NCI-H2029 treated with DMSO at 0.1 percent for 48 hours (cell line): ENCODE measurements around the gene POU3F2.

Experiments
- DNase-seq: peaks from one replicate; lab custom pipeline; 2025; lab: John Stamatoyannopoulos, UW

The POU3F2 gene

DNA sequence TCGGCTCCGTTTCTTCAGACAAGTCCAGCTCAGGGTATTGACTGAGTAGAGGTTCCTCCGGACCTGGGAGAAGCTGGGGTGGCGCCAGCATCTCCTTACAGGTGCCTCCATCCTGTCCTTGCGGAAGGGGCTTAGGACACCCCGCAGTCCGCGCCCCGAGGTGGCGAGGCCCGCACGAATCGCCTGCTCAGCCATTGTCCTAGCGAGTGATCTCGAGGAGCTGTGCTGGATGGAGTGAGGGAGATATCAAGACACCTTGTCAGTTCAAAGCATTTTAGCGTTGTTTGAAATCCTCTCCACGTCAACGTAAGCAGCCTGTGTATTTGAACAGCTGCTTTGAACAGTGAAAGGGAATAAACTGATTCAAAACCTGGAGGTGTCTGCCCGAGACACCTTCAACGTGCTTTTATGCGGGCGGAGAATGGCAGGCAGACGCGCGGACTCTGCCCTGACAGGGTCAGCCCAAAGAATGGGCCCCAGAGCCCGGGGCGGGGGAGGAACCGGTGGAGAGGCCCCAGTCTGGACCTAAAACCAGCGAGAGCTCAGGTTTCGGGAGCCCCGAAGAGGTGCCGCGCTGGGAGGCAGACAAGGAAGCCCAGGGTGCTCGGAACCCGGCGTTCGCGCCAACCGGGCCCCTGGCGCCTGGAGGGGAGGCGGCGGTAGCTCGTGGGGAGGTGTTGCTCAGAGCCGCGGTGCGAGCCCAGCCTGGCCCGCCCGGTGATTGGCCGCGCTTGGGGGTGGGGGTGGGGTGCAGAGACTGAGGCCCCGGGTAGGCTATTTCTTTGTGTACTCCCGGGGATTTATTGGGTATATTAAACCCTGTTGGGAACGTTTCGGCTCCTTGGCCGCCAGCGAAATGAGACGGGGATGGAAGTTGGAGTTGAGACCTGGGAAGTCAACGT is 3.1 kb upstream of the POU3F2 start:
- DNase-seq: peak; percentile 16

DNA sequence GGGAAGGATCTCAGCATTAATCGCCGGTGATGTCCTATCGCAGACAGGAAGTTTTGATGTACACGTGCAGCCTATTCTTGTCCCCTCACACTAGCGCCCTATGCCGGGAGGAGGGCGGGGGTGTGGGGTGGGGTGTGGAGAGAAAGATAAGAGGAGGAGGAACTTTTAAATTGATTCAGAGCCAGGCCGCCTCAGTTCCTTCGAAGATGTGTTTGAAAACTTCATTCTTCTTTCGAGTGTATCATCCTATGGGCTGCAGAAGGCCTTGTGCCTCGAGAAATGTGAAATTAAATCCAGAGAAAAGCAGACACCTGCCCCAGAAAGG is 2.5 kb upstream of the POU3F2 start:
- DNase-seq: no peak

DNA sequence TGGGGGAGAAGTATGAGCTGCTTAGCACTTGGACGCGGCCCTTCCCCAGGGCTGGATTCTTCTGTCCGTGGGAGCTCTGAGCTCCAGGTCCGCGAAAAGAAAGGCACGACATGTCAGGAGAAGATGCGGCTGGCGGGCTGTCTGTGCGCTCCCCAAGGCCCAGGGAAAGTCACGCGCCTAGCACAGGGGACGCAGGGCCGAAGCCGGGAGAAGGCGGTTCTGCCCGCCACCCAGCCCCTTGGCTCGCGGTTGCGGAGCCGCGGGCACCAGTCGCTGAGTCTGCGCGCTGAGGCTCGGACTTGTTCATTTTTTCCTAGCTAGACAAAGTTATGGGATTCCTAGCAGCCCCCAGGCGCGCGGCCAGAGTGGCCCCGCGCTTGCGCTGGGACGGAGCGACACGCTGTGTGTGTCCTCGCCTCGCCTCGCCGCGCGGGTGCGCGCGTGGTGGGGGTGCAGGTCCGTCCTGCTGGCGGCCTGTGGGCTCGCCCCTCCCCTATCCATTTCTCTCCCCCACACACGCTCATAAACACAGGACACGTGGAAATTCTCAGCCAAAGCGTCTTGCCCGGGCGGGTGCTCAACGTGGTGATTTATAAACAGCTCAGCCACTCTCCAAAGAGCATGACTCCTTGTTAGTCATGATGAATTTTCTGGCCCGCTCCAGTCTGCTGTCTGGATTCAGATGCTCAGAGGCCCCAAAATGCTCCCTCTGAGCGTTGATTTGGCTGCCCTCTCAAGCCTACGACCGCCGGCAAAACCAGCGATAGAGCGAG is 1.9 kb upstream of the POU3F2 start:
- peak; percentile 42 for DNase-seq

DNA sequence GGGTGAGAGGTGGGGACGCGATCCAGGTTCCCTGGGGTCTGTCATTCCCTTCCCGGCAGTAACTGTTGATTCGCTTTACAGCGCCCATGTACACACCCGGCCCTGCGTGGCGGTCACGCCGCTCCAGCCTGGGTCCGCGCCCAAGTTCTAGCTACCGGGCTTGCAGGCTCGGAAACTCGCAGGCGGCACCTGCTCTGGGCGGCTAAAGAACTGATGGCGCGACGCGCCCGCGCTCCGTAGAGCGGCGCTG is 1.4 kb upstream of the POU3F2 start:
- no peak for DNase-seq

DNA sequence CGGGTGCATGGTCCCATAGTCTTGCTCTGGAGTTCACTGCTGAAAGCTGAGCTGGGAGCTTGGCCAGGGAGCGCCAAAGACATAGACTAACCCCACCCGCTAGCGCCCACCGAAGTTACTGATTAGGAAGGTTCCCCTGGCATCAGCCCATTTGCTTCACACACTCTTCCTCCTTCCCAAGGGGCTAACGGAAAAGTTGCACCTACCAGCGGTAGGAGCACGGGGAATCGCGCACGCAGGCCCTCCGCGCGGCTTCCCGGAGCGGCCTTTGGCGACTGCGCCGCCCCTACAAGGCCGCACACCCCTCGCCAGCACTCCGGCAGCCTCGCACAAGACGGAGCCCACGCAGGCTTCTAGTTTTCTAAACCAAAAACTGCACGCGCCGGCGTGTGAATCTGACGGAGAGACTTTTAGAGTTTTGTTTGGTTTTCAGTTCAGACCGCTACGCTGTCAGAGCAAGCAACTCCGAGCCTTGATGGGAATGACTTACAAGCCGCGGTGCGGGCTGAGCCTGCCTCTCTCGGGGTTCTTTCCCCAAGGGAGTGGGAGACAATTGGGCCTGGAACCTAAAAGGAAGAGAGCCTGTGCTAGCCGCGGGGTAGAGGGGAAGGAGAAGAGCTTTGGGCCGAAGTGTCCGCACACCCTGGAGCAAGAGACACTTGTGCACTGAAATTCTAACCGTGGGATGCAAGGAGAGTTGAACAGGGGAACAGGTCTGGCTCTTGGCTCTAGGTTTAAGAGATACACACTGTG is 891 bp upstream of the POU3F2 start:
- DNase-seq: no peak

DNA sequence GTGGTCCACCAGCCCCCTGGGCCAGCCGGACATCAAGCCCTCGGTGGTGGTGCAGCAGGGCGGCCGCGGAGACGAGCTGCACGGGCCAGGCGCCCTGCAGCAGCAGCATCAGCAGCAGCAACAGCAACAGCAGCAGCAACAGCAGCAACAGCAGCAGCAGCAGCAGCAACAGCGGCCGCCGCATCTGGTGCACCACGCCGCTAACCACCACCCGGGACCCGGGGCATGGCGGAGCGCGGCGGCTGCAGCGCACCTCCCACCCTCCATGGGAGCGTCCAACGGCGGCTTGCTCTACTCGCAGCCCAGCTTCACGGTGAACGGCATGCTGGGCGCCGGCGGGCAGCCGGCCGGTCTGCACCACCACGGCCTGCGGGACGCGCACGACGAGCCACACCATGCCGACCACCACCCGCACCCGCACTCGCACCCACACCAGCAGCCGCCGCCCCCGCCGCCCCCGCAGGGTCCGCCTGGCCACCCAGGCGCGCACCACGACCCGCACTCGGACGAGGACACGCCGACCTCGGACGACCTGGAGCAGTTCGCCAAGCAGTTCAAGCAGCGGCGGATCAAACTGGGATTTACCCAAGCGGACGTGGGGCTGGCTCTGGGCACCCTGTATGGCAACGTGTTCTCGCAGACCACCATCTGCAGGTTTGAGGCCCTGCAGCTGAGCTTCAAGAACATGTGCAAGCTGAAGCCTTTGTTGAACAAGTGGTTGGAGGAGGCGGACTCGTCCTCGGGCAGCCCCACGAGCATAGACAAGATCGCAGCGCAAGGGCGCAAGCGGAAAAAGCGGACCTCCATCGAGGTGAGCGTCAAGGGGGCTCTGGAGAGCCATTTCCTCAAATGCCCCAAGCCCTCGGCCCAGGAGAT is 1.0 kb downstream of the POU3F2 start:
- no peak for DNase-seq

DNA sequence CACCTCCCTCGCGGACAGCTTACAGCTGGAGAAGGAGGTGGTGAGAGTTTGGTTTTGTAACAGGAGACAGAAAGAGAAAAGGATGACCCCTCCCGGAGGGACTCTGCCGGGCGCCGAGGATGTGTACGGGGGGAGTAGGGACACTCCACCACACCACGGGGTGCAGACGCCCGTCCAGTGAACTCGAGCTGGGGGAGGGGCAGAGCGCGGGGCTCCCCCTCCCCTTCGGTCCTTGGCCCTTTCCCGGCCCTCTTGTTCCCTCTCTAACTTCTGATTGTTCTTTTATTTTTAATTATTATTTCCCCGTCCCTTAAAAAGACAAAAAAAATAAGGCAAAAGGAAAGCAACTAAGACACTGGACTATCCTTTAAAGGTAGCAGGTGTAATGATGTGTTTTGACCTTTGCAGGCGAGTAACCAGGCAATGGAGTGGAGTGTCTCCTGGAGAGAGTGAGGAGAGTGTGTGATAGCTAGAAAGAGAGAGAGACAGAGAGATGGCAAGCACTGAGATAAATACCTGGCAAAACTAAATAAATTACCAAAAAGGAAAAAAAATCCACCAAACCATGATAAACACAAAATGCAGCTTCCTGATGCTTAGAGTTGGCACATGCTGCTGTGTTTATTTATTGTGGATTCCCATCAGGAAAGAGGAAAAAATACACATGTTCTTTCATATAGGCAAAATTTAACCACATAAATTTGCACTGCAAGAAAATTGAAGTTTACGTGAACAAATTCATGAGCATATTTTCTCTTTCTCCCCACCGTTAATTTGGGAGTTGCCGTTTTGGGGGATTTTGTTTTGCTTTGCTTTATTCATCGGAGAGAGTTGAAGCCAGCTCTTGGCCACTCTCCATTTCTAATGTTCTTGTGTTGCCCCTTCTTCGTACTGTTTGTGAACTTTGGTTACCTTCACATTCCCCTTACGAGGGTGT is 1.9 kb downstream of the POU3F2 start:
- DNase-seq: peak; percentile 31

DNA sequence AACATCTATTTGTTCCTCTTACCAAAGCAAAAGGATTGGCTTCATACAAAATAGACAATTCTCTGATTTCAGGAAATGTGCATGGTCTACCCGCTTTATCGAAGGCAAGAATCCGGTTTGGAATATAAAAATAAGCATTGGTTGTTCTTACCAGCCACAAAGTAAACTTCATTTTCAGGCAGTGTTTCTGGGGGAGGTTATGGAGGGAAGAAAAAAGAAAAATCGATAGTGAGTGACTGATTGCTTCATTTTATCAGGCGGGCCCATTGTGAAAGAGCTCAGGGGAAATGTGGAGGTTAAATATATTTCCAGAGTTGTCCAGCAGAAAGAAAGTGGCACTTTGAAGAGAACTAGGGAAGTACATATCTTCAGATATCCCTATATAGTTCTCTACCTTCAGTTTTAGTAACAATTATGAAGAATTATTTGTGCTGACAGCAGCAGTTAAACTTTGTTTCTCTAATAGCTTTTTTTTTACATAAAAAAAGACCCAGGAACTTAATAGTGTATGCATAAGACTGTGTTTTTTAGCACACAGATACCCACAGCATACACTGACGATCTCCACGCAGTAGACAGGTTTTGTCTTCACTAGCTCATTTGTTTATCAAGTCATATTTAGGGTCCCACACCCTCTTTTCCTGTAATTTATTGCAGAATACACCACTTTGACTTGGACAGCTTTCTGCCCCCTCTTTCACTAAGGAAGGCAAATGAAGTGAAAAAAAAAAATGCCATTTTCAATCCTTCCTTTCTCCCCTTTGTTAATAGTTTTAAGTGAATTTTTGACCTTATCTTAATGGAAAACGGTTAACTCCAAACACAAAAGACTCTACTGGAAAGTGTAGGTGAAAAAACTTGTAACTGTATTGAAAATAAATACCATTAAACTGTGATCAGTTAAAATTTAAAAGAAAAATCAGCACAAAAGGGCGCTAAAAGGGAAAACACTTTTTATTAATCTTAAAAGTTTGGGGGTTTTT is 2.9 kb downstream of the POU3F2 start:
- DNase-seq: no peak

DNA sequence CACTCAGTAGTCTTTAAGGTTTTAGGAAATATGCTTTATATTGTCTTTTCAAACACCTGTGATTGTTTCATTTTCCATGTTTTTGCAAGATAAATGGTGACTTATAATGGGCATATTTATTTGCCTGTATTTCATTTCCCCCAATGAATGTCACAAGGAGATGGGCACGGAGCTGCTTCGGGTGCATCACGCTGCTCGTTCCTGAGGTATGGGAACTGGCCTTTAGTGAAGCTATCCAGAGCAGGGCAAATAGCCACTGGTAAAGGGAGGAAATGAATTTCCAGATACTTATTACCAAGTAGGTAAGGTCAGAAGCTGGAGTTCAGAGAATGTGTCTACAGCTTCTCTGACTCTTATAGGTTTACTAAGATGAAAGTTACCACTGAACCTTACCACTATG is 3.7 kb downstream of the POU3F2 start:
- DNase-seq: no peak

DNA sequence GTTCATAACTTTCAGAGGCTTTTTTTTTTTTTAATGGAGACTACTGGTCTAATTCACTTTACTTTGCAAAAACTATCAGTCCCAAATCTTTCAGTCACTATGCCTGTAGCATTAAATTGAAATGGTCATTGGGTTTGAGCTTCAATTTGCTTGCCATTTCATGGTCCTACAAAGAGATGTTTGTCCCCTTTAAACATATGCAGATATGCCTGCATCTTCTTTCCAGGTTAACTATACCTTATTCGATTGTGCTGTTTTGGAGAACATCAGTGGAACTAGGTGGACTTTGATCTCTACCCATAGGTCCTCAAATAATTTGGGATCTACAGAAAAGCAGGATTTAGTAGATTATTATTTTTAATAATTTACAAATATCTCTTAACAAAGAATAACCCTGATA is 4.6 kb downstream of the POU3F2 start:
- no peak for DNase-seq

DNA sequence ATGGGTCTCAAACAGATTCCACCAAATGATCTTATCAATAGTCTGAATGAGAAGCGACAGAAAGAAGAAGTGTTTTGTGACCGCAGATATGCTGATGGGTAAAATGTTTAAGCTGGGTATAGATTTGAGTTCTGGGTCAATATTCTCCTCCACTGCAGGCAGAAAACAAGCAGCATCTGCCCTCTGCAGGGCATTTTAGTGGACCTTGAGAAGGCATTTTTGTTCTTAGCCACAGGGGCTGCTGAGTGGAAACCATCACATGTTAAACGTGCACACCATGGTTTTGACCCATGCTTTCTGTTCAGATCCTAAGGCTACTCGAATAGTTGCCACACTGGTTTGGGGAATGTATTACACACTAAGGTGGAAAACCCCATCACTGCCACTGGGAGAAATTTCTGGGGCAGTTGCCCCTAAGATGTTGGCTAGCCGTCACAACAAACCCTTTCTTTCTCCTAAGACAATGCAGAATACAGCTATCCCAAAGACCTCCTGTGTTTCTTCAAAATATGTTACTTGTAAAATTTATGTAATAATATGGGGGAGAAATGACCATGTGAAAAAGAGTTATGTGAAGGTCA is 5.5 kb downstream of the POU3F2 start:
- DNase-seq: no peak

DNA sequence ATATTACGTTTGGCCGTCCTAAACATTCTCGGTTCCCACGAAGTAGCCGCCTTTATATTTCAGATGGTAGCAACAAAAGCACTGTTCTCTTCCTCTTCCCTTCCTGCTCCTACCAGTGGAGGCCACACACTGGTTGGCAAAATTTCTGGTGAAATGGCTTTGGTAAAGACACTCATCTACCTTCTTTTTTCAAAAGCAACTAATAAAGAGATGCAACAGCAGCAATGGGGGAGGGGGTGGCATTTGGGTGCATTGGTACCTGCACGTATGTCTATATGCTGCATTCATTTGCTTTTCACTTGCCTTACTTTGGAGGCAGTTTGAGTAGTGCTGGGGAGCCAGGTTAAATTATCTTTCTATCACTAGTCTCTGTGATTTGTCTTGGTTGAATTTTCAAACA is 6.0 kb downstream of the POU3F2 start:
- no peak for DNase-seq

DNA sequence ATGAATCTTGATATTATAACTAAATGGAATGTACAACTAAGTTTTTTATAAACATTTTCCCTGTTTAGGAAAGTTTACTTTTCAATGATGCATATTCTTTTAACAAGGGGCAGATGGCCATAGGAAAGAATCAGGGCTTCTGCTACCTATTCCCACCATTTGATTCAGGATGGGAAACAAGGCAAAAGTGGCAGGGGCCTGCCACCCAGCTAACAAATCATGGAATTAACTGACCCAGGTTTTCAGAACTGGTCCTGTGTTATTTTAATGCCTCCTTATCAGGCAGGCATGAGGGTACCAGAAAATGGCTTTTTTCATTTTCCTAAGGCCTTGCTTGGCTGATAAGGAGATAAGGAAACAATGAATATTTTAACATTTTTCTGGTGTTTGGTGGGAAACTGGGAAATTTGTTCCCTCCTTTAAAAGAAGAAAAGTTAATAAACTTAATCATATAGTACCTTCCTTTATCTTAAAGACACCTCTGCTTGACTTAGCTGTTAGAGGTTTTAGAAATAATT is 6.7 kb downstream of the POU3F2 start:
- no peak for DNase-seq

DNA sequence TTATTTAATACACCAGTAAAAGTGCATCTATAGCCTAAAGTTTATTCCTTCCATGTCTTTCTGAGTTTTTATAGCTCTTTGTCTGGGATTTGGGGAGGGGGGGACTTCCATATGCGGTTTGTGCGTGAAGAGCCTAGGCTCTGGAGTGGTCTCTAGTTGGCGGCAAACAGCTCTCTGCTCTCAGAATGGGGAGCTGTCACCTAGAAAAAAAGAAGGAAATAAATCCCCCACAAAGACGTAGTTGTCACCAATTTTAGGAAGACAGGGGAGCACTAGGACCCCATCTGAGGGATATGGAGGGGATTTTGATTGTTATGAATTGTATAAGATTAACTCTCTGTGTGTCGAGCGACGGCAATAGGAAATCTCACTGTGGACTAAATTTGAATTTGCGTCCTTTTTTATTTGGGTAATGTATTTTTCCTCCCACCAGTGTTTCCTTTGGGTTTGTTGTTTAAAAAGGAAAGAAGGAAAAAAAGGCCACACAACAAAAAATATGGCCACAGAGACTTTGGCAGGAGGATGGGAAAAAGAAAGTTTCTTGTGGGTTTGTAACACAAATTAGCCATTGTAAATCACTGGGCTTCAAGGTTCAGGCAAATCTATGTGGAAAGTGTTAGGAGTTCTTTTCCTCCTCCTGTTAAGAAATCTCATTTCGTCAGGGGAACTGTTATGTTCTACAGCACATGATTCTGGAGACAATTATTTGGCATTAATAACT is 7.4 kb downstream of the POU3F2 start:
- DNase-seq: no peak

DNA sequence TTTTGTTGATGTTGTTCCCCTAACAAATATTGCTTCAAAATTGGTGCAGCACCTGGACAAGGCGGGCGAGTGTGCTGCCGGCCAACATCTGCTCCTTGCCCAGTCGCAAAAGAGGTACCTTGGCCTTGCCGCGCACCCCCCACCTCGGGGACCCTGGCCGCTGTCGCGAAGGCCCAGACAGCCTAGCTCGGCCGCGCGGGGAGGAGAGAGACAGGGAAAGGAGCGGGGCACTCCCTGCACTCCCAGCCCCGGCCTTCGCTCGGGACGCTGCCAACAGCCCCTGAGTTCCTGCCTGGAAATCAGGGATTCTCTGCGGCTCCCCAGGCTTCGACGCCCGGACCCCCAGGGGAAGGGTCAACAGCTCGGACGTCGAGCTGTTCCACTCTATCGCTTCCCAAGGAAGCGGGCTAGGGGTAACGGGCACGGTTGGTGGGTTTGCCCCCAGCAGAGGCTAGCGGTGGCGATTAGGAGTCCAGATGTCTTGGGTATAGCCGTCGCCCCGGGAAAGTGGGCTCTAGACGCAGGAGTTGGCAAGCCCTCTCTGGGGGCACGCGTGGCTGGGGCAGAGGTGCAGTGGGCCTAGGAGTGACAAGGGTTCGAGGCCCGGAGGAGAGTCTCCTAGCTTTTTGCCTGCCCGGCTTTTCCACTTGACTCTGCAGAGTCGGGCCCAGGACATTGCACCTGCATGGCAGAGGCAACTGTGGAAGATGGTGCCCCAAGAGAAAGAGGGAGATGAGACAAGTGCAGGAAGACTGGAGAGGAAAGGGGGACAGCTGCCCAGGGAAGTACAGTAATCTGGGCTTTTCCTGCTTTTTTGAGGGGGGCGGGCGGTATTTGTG is 8.2 kb downstream of the POU3F2 start:
- no peak for DNase-seq

DNA sequence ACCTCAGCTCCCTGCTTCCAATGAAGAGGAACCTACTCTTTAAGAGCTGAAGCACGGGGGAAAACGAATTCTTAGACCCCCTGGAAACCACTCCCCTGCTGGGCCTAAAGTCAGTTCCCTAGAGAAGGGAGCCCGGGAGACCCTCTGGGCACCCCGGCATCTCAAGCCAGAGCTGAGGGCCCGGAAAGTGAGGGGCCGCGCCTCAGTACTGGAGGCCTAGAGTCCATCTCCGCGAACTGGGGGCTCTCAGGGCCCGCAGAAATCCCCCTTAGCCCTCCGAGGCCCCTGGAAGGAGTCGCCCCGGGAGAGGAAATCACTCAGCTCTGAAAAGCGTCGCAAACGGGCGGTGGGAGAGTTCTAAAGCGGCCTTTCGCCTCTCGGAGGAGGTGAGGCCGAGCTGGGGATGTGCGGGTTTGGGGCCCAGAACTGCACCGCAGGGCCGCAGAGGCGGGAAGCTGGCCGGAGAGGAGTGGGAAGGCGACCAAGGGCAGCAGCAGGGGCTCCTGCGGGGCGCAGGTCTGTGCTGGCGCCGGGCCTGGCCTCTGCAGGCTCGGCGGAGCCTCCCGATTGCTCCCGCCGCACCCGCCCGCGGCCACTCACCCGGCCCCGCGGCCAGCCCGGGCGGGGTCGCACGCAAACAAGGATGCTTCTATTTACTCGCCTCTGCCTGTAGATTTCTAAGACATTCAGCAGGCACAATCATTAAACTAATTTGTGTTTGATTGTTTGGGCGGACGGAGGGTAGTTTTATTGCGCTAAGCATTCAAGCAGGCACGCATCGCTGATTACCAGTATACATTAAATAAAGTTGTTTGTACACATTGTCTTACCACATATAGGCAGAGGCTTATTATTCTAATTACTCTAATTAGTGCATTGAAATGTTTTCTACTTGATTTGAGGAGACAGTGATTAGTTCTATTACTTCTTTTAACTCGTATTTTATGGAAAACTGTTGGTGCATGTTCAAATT is 9.2 kb downstream of the POU3F2 start:
- no peak for DNase-seq
